Measurements from ENCODE around the gene GPER1. TPM values are rescaled to one million over a fixed set of nuclear protein-coding genes. Genes with fewer than 3 reads are reported as not detected.
"Not testable (repeated sequence)": the region's sequence is repeated elsewhere in the genome, so short reads cannot be mapped to it uniquely, and the experiment has no call there.

Gene GPER1
- total RNA-seq, 2 donors from 2014 or later = 5.7 to 8.2 TPM

GRCh38 chr7:1114505-1114904, 26.6 kb downstream of the GPER1 start:
- Histone ChIP-seq H3K27me3 (no peaks in the 10 kb centered on the region), H3K4me3 (no peak overlapping the region), H3K9me3 (no peaks in the 10 kb centered on the region), H3K36me3 (no peaks in the 10 kb centered on the region), H3K4me1 (no peaks in the 10 kb centered on the region), H3K9ac (ENCODE audit: low read depth in 2 of 2, low read length in 2 of 2) (no peak overlapping the region), H3K27ac (no peak overlapping the region)
- intact Hi-C loops (cut with DNase I) = no loop called here
- no peak for TF ChIP-seq CTCF (IDR thresholded peaks at IDR 0.05)
- DNase-seq = no peak

- H3K4me3 ChIP-seq; H3K4me1 ChIP-seq; H3K9ac ChIP-seq (ENCODE audit: low read depth in 2 of 2, low read length in 2 of 2); H3K27me3 ChIP-seq; H3K36me3 ChIP-seq; intact Hi-C loops (cut with DNase I); H3K27ac ChIP-seq; H3K9me3 ChIP-seq; DNase-seq: not testable (repeated sequence)
Measured at GRCh38 chr7:1115171-1116045, 27.5 kb downstream of the GPER1 start.

- H3K27ac ChIP-seq; H3K4me3 ChIP-seq; H3K27me3 ChIP-seq; H3K9ac ChIP-seq (ENCODE audit: low read depth in 2 of 2, low read length in 2 of 2); H3K4me1 ChIP-seq; H3K9me3 ChIP-seq; intact Hi-C loops (cut with DNase I); H3K36me3 ChIP-seq; DNase-seq: not testable (repeated sequence)
Measured at GRCh38 chr7:1116383-1117008, 28.6 kb downstream of the GPER1 start.

- intact Hi-C loops (cut with DNase I) = no loop called here
- Histone ChIP-seq H3K36me3 (no peaks in the 10 kb centered on the region), H3K9ac (ENCODE audit: low read depth in 2 of 2, low read length in 2 of 2) (no peak overlapping the region), H3K9me3 (no peaks in the 10 kb centered on the region), H3K4me1 (no peaks in the 10 kb centered on the region), H3K27ac (no peak overlapping the region), H3K4me3 (no peak overlapping the region), H3K27me3 (no peaks in the 10 kb centered on the region)
- DNase-seq = no peak
- no peak for TF ChIP-seq CTCF (IDR thresholded peaks at IDR 0.05)
Measured at GRCh38 chr7:1117321-1117928, 29.5 kb downstream of the GPER1 start.

GRCh38 chr7:1119201-1119600, 31.3 kb downstream of the GPER1 start:
- H3K27ac ChIP-seq = no peak overlapping the region
- H3K27me3 ChIP-seq = no peaks in the 10 kb centered on the region
- DNase-seq = no peak
- no peaks in the 10 kb centered on the region for H3K4me1 ChIP-seq
- H3K4me3 ChIP-seq = no peak overlapping the region
- intact Hi-C loops (cut with DNase I) = no loop called here
- no peak for TF ChIP-seq CTCF (IDR thresholded peaks at IDR 0.05)
- no peak overlapping the region for H3K9ac ChIP-seq (ENCODE audit: low read depth in 2 of 2, low read length in 2 of 2)
- H3K9me3 ChIP-seq = no peaks in the 10 kb centered on the region
- no peaks in the 10 kb centered on the region for H3K36me3 ChIP-seq

GRCh38 chr7:1120791-1121190, 32.9 kb downstream of the GPER1 start:
- H3K27ac ChIP-seq = no peak overlapping the region
- H3K9me3 ChIP-seq = no peaks in the 10 kb centered on the region
- H3K4me3 ChIP-seq = no peak overlapping the region
- H3K27me3 ChIP-seq = no peaks in the 10 kb centered on the region
- no peaks in the 10 kb centered on the region for H3K4me1 ChIP-seq
- DNase-seq = no peak
- no peaks in the 10 kb centered on the region for H3K36me3 ChIP-seq
- TF ChIP-seq CTCF (IDR thresholded peaks at IDR 0.05) = no peak
- intact Hi-C loops (cut with DNase I) = no loop called here
- no peak overlapping the region for H3K9ac ChIP-seq (ENCODE audit: low read depth in 2 of 2, low read length in 2 of 2)

Measured in colonic mucosa (tissue), 4 donors.